ENCODE data around the gene KAZN. TPM values are rescaled to one million over a fixed set of nuclear protein-coding genes. Genes with fewer than 3 reads are reported as not detected.
"Not testable (repeated sequence)": the region's sequence is repeated elsewhere in the genome, so short reads cannot be mapped to it uniquely, and the experiment has no call there.

KAZN gene
- total and polyA plus RNA-seq, 3 donors from 2014 or later: 12.1 to 14.6 (median 13.8) TPM

DNA sequence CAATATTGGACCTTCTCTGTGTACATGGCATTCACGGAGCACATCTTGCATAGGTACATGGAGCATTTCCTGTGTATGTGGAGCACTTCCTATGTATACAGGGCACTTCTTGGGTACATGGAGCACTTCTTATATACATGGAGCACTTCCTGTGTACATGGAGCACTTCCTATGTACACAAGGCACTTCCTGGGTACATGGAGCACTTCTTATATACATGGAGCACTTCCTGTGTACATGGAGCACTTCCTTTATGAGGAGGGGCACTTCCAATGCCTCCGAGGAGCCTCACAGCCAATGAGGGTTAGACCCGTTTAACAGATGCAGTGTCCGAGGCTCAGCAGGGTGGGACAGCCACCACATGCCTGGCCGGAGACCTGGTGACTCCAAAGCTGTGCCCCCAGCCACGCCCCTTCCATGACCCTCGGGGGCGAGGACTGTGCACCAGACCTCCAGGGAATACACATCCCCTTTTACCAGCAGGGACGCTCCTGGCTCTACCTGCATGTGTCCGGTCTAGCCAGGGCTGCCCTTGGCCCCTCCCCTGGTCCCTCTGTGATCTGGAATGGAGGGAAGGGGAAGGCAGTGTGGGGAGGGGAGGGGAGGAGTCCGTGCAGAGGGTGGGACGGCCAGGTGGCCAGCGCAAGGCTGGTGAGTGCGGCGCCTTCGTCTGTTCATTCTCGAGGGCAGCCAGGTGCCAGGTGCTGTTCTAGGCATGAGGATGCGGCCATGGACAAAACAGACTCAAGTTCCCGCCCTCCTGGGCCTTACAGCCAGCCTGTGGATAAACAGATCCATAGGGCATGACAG lies 360.0 kb downstream of the KAZN start:
- no peak overlapping the region for H3K4me3 ChIP-seq
- DNase-seq: no peak
- H3K27ac ChIP-seq: no peak overlapping the region
- TF ChIP-seq, protein P1, sequence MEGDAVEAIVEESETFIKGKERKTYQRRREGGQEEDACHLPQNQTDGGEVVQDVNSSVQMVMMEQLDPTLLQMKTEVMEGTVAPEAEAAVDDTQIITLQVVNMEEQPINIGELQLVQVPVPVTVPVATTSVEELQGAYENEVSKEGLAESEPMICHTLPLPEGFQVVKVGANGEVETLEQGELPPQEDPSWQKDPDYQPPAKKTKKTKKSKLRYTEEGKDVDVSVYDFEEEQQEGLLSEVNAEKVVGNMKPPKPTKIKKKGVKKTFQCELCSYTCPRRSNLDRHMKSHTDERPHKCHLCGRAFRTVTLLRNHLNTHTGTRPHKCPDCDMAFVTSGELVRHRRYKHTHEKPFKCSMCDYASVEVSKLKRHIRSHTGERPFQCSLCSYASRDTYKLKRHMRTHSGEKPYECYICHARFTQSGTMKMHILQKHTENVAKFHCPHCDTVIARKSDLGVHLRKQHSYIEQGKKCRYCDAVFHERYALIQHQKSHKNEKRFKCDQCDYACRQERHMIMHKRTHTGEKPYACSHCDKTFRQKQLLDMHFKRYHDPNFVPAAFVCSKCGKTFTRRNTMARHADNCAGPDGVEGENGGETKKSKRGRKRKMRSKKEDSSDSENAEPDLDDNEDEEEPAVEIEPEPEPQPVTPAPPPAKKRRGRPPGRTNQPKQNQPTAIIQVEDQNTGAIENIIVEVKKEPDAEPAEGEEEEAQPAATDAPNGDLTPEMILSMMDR (IDR thresholded peaks at IDR 0.05): no peak
- TF ChIP-seq POLR2A (IDR thresholded peaks at IDR 0.05): no peak
- WGBS, 2 donors: 83 to 92% methylated on average over 13 to 19 of the region's 19 CpGs
- H3K9me3 ChIP-seq: no peaks in the 10 kb centered on the region
- H3K4me1 ChIP-seq: no peaks in the 10 kb centered on the region
- no peaks in the 10 kb centered on the region for H3K27me3 ChIP-seq
- intact Hi-C loops (cut with DNase I; ENCODE audit: low total_unique reads): no loop called here
- H3K36me3 ChIP-seq (ENCODE audit: low read depth, missing control alignments): no peaks in the 10 kb centered on the region

DNA sequence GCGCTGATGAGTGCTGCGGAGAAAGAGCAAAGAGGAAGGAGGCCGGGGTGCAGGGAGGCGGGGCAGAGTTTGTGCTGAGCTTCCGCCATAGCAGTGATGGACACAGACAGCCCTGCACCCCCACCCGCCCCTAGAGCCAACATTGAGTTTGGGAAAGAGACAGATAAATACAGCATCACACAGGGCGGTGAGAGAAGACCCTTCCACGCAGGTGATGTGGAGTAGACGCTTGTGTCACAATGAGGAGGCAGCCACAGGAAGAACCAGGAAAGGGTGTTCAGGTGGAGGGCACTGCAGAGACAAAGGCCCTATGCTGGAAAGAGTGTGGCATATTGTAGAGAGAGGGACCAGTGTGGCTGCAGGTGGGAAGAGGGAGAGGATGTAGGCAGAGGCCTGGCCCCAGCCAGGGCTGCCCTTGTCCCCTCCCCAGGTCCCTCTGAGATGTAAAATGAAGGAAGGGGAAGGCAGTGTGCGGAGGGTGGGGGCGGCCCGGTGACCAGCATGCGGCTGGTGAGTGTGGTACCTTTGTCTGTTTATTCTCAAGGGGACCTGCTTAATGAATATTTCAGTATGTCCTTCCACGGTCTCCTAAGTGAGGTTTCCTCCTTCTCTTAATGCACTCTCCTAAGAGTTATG lies 360.7 kb downstream of the KAZN start:
- Histone ChIP-seq H3K36me3 (ENCODE audit: low read depth, missing control alignments) (no peaks in the 10 kb centered on the region), H3K9me3 (no peaks in the 10 kb centered on the region), H3K27ac (no peak overlapping the region), H3K4me3 (no peak overlapping the region), H3K4me1 (no peaks in the 10 kb centered on the region), H3K27me3 (no peaks in the 10 kb centered on the region)
- DNase-seq: no peak
- TF ChIP-seq, protein P1 (IDR thresholded peaks at IDR 0.05): no peak
- no peak for TF ChIP-seq POLR2A (IDR thresholded peaks at IDR 0.05)
- 95% methylated on average over 14 of the region's 14 CpGs for WGBS, 2 donors
- intact Hi-C loops (cut with DNase I; ENCODE audit: low total_unique reads): no loop called here

DNA sequence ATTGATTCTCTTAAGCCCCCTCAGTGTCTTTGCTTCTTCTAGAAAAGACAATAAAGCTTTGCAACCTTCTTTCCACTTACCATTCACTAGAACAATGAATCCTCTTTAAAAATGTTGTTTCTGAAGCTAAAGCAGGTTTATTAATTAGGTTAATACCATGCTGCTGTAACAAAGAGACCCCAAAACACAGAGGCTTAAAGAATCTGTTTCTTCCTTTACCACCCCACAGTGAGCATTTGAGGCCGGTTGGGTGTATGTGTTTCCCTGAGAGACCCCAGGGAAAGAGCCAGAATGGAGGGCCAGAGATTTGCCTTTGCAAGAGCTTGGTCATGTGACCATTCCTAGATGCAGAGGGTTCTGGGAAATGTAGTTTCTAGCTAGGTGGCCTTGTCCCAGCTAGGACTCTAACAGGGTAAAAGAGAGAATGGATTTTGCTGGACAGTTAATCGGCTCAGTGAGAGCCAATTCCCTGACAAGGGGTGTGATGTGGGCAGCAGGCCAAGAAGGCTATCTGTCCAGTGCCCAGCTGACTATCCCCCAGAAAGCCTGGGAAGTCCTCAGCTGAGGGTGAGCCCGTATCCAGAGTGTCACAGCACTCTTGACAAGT lies 363.3 kb downstream of the KAZN start:
- Histone ChIP-seq H3K36me3 (ENCODE audit: low read depth, missing control alignments) (no peaks in the 10 kb centered on the region), H3K4me3 (no peak overlapping the region), H3K9me3 (no peaks in the 10 kb centered on the region), H3K4me1 (peaks cover 6% of the 10 kb centered on the region), H3K27ac (no peak overlapping the region), H3K27me3 (no peaks in the 10 kb centered on the region)
- TF ChIP-seq, protein P1 (IDR thresholded peaks at IDR 0.05): no peak
- no peak for TF ChIP-seq POLR2A (IDR thresholded peaks at IDR 0.05)
- DNase-seq: no peak
- intact Hi-C loops (cut with DNase I; ENCODE audit: low total_unique reads): no loop called here
- WGBS, 2 donors: 88 to 94% methylated on average over 3 of the region's 3 CpGs

DNA sequence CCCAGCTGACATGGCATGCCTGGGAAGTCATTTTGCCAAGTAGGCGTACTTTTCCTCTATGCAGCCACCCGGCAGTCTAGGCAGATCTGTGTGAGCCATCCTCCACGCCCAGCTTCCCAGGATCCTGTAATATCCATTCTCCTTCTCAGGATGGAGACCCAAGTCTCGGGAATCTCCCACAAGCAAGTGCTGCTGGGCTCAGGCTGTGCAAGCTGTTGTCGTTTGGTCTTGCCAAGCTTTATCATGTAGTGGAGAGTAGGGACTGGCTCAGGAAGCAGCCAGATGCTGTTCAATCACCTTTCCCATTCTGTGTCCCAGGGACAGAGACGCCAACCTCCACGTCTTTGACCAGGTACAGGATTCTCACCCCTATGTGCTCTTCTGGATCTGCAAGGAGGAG lies 363.9 kb downstream of the KAZN start:
- no peaks in the 10 kb centered on the region for H3K27me3 ChIP-seq
- no peak overlapping the region for H3K27ac ChIP-seq
- WGBS, 2 donors: 88 to 92% methylated on average over 7 of the region's 7 CpGs
- H3K9me3 ChIP-seq: no peaks in the 10 kb centered on the region
- no peak for DNase-seq
- no peaks in the 10 kb centered on the region for H3K36me3 ChIP-seq (ENCODE audit: low read depth, missing control alignments)
- TF ChIP-seq, protein P1 (IDR thresholded peaks at IDR 0.05): no peak
- TF ChIP-seq POLR2A (IDR thresholded peaks at IDR 0.05): no peak
- intact Hi-C loops (cut with DNase I; ENCODE audit: low total_unique reads): no loop called here
- no peak overlapping the region for H3K4me3 ChIP-seq
- peaks cover 6% of the 10 kb centered on the region for H3K4me1 ChIP-seq

DNA sequence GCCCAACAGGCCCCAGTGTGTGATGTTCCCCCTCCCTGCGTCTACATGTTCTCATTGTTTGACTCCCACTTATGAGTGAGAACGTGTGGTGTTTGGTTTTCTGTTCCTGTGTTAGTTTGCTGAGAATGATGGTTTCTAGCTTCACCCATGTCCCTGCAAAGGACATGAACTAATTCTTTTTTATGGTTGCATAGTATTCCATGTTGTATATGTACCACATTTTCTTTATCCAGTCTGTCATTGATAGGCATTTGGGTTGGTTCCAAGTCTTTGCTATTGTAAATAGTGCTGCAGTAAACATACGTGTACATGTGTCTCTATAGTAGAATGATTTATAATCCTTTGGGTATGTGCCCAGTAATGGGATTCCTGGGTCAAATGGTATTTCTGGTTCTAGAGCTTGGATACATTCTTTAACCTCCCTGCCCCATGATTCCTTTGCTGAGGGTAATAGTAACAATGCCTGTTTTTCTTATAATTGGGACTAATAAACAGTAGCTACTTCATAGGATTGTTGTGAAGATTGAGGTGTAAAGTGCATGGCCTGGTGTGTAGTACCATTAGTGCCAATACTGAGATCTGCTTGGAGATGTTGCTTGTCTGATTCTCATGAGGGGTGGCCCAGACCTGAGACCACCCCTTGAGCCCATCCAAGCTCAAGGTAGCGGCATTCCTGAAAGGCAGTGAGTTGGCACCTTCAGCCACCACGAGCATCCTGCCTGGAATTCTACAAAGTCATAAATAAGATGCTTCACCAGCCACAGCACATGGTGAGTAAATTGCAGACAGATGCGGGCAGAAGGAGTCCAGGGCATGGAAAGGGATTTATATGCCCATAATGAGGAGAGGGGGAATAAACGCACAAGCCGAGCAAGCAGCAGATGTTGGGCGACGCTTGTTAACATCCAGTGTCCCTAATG lies 365.6 kb downstream of the KAZN start:
- WGBS, 2 donors: 85 to 95% methylated on average over 10 of the region's 10 CpGs
- Histone ChIP-seq H3K4me1 (peaks cover 11% of the 10 kb centered on the region), H3K27ac (peak overlapping the region in 1 of 2 donors; percentile 51)
- DNase-seq; H3K4me3 ChIP-seq; H3K27me3 ChIP-seq; intact Hi-C loops (cut with DNase I; ENCODE audit: low total_unique reads); H3K9me3 ChIP-seq; H3K36me3 ChIP-seq (ENCODE audit: low read depth, missing control alignments): not testable (repeated sequence)

Measured in testis (tissue), 3 donors.